Renal cortex interstitium (tissue), 15 donors: ENCODE results near the gene USP9Y. TPM values are rescaled to one million over a fixed set of nuclear protein-coding genes. Genes with fewer than 3 reads are reported as not detected.
"Not testable (repeated sequence)": the region's sequence is repeated elsewhere in the genome, so short reads cannot be mapped to it uniquely, and the experiment has no call there.

Experiments
- DNase-seq, 11 donors: peaks; one replicate each; pipeline ENCODE4 v3.0.0-alpha.2; 2013; ENCODE audit warnings: low read depth in 9 of 11, low spot score in 4 of 11; ENCODE audit errors: extremely low read depth in 1 of 11
- long read RNA-seq, 16 experiments: transcript quantifications; one replicate each; lab custom pipeline, GENCODE V29; 2026
- polyA plus RNA-seq, 3 donors: library from polyadenylated mRNA; unstranded; fragments of 120-200 nt; gene quantifications; one replicate each; pipeline ENCODE4 v1.2.1, GENCODE V29; 2013; ENCODE audit not compliant: insufficient read length in 3 of 3

Gene USP9Y, protein sequence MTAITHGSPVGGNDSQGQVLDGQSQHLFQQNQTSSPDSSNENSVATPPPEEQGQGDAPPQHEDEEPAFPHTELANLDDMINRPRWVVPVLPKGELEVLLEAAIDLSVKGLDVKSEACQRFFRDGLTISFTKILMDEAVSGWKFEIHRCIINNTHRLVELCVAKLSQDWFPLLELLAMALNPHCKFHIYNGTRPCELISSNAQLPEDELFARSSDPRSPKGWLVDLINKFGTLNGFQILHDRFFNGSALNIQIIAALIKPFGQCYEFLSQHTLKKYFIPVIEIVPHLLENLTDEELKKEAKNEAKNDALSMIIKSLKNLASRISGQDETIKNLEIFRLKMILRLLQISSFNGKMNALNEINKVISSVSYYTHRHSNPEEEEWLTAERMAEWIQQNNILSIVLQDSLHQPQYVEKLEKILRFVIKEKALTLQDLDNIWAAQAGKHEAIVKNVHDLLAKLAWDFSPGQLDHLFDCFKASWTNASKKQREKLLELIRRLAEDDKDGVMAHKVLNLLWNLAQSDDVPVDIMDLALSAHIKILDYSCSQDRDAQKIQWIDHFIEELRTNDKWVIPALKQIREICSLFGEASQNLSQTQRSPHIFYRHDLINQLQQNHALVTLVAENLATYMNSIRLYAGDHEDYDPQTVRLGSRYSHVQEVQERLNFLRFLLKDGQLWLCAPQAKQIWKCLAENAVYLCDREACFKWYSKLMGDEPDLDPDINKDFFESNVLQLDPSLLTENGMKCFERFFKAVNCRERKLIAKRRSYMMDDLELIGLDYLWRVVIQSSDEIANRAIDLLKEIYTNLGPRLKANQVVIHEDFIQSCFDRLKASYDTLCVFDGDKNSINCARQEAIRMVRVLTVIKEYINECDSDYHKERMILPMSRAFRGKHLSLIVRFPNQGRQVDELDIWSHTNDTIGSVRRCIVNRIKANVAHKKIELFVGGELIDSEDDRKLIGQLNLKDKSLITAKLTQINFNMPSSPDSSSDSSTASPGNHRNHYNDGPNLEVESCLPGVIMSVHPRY (N-terminal part only)
- 10 to 100 TPM in 2 of 3 donors, under 1 TPM in 1; 0.48 to 48.5 (median 37.5) TPM for polyA plus RNA-seq
- long read RNA-seq, donor 1, result 0 reads
- long read RNA-seq, donor 2, result 0 reads
- long read RNA-seq, donor 3, result 0 reads
- long read RNA-seq, donor 4, transcript USP9Y-204 (2 exons, 2,410 nt), result major isoform, 5 of 16 reads
- long read RNA-seq, donor 4, partial matches to known transcripts, result 11 of 16 reads
- long read RNA-seq, donor 4, other reads (novel, unspliced or antisense), result 0 of 16 reads
- long read RNA-seq, donor 5, result 0 reads
- long read RNA-seq, donor 6, partial matches to known transcripts, result 0 of 3 reads
- long read RNA-seq, donor 6, other reads (novel, unspliced or antisense), result 0 of 3 reads
- long read RNA-seq, donor 7, partial matches to known transcripts, result 0 of 1 reads
- long read RNA-seq, donor 7, other reads (novel, unspliced or antisense), result 0 of 1 reads
- long read RNA-seq, donor 8, transcript USP9Y-204 (2 exons, 2,410 nt), result major isoform, 7 of 7 reads
- long read RNA-seq, donor 8, partial matches to known transcripts, result 0 of 7 reads
- long read RNA-seq, donor 8, other reads (novel, unspliced or antisense), result 0 of 7 reads
- long read RNA-seq, donor 9, partial matches to known transcripts, result 12 of 12 reads
- long read RNA-seq, donor 9, other reads (novel, unspliced or antisense), result 0 of 12 reads
- long read RNA-seq, donor 10, partial matches to known transcripts, result 0 of 3 reads
- long read RNA-seq, donor 10, other reads (novel, unspliced or antisense), result 0 of 3 reads
- long read RNA-seq, donor 11, result 0 reads
- long read RNA-seq, donor 12, partial matches to known transcripts, result 9 of 9 reads
- long read RNA-seq, donor 12, other reads (novel, unspliced or antisense), result 0 of 9 reads
- long read RNA-seq, donor 13, result 0 reads
- long read RNA-seq, donor 14, partial matches to known transcripts, result 0 of 1 reads
- long read RNA-seq, donor 14, other reads (novel, unspliced or antisense), result 0 of 1 reads
- long read RNA-seq, donor 15, result 0 reads
- long read RNA-seq, donor 16, transcript USP9Y-204 (2 exons, 2,410 nt), result major isoform, 13 of 30 reads
- long read RNA-seq, donor 16, partial matches to known transcripts, result 17 of 30 reads
- long read RNA-seq, donor 16, other reads (novel, unspliced or antisense), result 0 of 30 reads

DNA sequence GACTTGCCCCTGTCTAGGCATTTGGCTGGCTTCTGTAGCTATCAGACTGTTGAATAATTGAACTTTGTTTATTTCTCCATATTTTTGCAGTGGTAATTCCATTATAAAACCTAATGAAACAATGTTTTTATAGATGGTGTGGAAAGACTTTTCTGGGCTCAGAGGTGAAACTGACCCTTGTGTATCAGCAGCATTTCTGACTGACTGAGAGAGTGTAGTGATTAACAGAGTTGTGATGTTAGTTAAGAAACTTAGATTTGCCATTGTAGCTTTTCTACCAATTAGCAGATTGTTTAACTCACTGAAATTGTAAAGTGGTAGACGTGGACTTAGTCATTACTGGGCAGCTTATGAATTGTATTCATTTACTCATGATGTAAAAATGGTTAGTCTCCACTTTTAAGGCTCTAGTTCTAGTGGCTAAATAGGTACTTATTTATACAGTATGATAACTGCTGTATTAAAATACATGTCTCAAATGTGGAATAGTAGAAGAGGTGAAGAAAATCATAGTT, at the start of gene USP9Y:
USP9Y (plus strand) TSS at position 51 of the 515 bp plus-strand sequence. CDS start 8,217 bp downstream, outside the sequence.
- DNase-seq, result no peak

- no peak for DNase-seq
Measured at GRCh38 chrY:12651621-12652036, 49.4 kb upstream of the USP9Y start.

DNA sequence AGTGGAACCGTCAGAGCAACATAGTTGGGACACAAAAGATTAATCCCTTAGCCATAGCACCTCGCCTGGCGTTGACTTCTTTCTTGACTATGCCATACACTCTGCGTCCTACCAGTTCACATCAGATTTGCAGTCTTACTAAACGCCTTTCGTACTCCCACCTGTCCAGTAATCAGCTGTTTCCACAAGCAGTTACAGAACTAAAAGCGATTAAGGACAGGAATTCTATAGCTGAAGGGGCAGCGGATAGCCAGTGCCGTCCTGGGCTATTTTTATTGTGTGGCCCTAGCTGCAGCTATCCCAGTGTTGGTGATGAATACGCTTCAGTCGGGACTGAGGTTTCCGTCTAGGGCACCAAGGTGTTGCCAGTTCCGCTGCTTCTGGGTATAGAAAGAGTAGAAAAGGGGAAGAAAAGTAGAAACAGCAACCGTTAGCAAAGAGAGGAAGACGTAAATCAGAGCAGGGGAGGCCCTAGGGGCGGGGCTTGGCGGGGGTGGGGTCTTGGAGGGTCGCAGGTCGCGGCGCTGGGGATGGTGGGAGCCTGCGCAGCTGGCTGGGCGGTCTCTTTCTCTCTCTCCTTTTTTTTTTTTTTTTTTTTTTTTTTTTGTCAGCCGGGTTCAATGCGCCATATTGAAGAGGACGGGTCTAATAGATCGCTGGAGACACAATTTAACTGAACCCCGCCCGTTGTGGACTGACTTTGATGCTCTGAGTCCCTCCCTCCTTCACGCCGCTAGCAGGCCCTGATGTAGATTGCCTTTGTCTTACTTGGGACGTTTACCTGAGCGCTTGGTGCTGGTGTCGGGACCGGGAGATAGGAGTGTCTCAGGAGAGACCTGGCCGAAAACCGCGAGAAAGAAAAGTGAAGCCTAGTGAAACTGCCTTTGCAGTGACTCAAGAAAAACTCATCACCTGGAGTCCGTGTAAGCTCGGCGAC, 39.0 kb upstream of the USP9Y start:
- peak in 5 of 11 donors; percentile 38 to 63 (median 59) for DNase-seq

DNA sequence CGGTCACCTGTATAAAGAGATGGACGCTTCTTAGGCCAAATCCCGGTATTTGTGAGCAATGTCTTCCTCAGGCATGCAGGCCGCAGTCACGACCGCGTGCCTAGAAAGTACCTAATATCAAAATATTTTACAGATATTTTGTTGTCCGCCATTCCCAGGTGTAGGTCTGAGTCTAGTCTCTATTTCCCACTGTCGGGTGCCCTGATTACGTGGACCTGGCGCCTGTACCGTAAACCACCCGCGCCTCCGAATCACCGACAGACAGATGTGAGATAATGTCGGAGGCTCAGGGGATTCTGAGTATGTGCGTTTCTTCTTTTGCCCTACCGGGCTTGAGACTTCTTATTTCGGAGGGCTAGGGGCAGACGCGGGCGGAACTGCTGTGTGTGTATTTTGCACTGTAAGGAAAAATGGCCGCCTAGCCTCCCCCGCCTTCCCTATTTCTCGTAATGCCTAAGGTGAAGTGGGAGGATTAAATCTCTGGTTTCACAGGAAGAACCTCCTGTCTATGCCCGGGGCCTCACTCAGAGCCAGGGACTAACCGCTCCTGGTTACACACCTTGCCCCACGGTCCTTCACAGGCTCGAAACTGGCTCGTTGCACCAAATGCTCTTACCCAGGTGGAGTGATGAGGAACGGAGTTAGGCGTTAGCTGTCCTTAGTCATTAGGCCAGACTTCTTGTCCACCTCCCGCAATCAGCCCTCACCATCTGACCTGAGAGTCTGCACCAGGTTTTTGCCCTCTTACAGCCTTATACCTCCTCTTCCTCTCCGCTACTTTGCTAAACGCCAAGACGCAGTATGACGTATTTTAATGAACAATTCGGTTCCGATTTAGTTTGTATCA, 38.1 kb upstream of the USP9Y start:
- DNase-seq, result peak in 3 of 11 donors; percentile 32 to 45 (median 44)

DNA sequence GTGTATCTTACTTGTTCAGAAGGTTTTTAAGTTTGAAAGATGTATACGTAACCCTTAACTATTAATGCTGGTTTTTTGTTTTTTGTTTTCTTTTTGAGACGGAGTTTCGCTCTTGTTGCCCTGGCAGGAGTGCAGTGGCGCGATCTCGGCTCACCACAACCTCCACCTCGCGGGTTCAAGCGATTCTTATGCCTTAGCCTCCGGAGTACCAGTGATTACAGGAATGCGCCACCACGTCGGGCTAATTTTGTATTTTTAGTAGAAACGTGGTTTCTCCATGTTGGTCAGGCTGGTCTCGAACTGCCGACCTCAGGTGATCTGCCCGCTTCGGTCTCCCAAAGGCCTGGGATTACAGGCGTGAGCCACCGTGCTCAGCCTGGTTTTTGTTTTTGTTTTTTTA, 37.2 kb upstream of the USP9Y start:
- DNase-seq, result not testable (repeated sequence)

- DNase-seq, result no peak
Measured at GRCh38 chrY:12678111-12678510, 22.9 kb upstream of the USP9Y start.

DNA sequence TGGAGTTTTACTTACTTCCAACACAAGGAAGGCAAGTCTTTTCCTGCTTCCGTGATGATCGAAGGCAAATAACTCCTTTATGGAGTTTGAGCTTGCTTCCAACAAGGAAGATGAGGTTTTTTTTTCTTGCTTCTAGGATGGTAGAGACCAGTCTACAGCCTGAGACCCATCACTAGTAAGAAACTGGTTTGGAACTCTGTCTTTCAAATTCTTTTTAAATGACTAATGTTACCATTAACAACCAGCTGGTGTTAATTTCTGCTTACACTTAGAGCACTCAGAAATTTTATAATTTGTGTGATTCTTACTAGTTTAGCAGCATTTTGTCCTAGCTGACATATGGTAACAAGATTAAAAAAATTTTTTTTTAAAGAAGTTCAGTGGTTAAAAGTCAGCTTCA, 19.5 kb upstream of the USP9Y start:
- DNase-seq, result no peak

GRCh38 chrY:12688337-12688736, 12.7 kb upstream of the USP9Y start:
- DNase-seq, result no peak

- no peak for DNase-seq
Measured at GRCh38 chrY:12700087-12700486, 944 bp upstream of the USP9Y start.

GRCh38 chrY:12702174-12702573, 1.1 kb downstream of the USP9Y start:
- no peak for DNase-seq

DNA sequence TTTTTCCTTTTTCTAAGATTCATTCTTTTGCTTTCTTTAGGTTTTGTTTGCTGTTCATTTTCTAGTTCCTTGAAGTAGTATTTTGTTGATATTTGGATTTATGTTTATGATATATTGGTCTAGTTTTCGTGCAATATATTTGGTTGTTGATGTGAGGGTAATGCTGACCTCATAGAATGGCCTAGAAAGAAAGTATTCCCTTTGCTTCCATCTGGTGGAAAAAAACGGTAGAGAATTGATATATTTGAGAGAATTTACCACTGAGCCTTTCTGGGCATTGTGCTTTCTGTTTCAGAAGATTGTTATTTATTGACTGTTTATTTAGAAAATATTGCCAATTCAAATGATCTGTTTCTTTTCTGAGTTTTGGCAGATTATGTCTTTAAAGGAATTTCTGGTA, 9.4 kb downstream of the USP9Y start:
- DNase-seq, result no peak

GRCh38 chrY:12715376-12715775, 14.3 kb downstream of the USP9Y start:
- DNase-seq, result no peak

DNA sequence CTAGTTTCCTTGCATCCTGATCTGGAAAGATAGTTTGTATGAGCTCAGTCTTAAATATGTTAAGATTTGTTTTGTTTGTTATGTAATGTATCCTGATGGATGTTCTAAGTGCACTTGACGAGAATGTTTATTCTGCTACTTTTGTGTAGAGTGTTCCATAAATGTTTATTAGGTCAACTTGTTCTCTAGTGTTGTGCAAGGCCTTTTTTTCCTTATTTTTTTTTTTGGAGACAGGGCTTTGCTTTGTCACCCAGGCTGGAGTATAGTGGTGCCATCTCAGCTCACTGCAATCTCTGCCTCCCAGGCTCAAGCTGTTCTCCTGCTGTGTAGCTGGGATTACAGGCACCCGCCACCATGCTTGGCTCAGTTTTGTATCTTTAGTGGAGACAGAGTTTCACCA, 28.7 kb downstream of the USP9Y start:
- DNase-seq, result no peak

GRCh38 chrY:12733625-12734024, 32.6 kb downstream of the USP9Y start:
- DNase-seq, result no peak

- no peak for DNase-seq
Measured at GRCh38 chrY:12734051-12734450, 33.0 kb downstream of the USP9Y start.
